ENCODE measurements around the gene RAB2B.
"Not testable (repeated sequence)": the region's sequence is repeated elsewhere in the genome, so short reads cannot be mapped to it uniquely, and the experiment has no call there.

The RAB2B gene

GRCh38 chr14:21455912-21456667 is 20.7 kb downstream of the RAB2B start, which contains the start of gene CHD8:
CHD8 (minus strand) TSS chr14:21456123; CDS start chr14:21431643, 24,480 bp downstream.
- peak; percentile 100 for DNase-seq (ENCODE audit: low read depth)
- H3K4me3 ChIP-seq (ENCODE audit: low read depth, low read length), result peak within 1 kb of the TSS; percentile 96
- TF ChIP-seq MYC (IDR thresholded peaks at IDR 0.05; ENCODE audit: low read depth, low read length) (peak; percentile 69), POLR2A (IDR thresholded peaks at IDR 0.05; ENCODE audit: extremely low read depth, insufficient read length) (peak; percentile 58)
- TF ChIP-seq, protein P1, sequence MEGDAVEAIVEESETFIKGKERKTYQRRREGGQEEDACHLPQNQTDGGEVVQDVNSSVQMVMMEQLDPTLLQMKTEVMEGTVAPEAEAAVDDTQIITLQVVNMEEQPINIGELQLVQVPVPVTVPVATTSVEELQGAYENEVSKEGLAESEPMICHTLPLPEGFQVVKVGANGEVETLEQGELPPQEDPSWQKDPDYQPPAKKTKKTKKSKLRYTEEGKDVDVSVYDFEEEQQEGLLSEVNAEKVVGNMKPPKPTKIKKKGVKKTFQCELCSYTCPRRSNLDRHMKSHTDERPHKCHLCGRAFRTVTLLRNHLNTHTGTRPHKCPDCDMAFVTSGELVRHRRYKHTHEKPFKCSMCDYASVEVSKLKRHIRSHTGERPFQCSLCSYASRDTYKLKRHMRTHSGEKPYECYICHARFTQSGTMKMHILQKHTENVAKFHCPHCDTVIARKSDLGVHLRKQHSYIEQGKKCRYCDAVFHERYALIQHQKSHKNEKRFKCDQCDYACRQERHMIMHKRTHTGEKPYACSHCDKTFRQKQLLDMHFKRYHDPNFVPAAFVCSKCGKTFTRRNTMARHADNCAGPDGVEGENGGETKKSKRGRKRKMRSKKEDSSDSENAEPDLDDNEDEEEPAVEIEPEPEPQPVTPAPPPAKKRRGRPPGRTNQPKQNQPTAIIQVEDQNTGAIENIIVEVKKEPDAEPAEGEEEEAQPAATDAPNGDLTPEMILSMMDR (IDR thresholded peaks at IDR 0.05; ENCODE audit: low read depth, low read length), result peak; percentile 49
- TF ChIP-seq, protein P2, sequence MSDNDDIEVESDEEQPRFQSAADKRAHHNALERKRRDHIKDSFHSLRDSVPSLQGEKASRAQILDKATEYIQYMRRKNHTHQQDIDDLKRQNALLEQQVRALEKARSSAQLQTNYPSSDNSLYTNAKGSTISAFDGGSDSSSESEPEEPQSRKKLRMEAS (IDR thresholded peaks at IDR 0.05; ENCODE audit: low read depth, low read length), result peak; percentile 30; the same call in 1 of the 2 replicates

DNA sequence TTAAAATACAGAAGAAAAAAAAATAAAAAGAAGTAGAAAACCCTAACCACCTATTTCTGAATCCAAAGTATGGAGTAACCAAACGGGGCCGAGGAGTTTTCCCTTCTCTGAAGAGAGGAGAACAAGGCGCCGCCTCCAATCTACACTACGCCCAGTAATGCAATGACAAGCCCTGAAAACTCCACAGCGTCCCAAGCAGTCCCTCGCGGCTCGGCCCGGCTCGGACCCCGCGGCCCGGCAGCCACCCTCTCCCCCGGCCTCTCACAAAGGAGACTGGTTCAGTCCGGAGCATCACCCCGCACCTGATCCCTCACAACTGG is 21.2 kb downstream of the RAB2B start:
- TF ChIP-seq MYC (IDR thresholded peaks at IDR 0.05; ENCODE audit: low read depth, low read length) (no peak), POLR2A (IDR thresholded peaks at IDR 0.05; ENCODE audit: extremely low read depth, insufficient read length) (no peak)
- TF ChIP-seq, protein P1 (IDR thresholded peaks at IDR 0.05; ENCODE audit: low read depth, low read length), result no peak
- TF ChIP-seq, protein P2 (IDR thresholded peaks at IDR 0.05; ENCODE audit: low read depth, low read length), result no peak
- peak overlapping the region; percentile 96 for H3K4me3 ChIP-seq (ENCODE audit: low read depth, low read length)
- DNase-seq (ENCODE audit: low read depth), result no peak

GRCh38 chr14:21454843-21455544 is 21.8 kb downstream of the RAB2B start:
- peak; percentile 8 for DNase-seq (ENCODE audit: low read depth)
- TF ChIP-seq POLR2A (IDR thresholded peaks at IDR 0.05; ENCODE audit: extremely low read depth, insufficient read length) (no peak), MYC (IDR thresholded peaks at IDR 0.05; ENCODE audit: low read depth, low read length) (no peak)
- TF ChIP-seq, protein P1 (IDR thresholded peaks at IDR 0.05; ENCODE audit: low read depth, low read length), result no peak
- TF ChIP-seq, protein P2 (IDR thresholded peaks at IDR 0.05; ENCODE audit: low read depth, low read length), result no peak
- H3K4me3 ChIP-seq (ENCODE audit: low read depth, low read length), result peak overlapping the region; percentile 96

GRCh38 chr14:21449899-21450216 is 26.9 kb downstream of the RAB2B start:
- no peak for TF ChIP-seq MYC (IDR thresholded peaks at IDR 0.05; ENCODE audit: low read depth, low read length)
- TF ChIP-seq POLR2A (IDR thresholded peaks at IDR 0.05; ENCODE audit: extremely low read depth, insufficient read length), result no peak
- TF ChIP-seq, protein P1 (IDR thresholded peaks at IDR 0.05; ENCODE audit: low read depth, low read length), result no peak
- TF ChIP-seq, protein P2 (IDR thresholded peaks at IDR 0.05; ENCODE audit: low read depth, low read length), result no peak
- DNase-seq (ENCODE audit: low read depth), result no peak
- no peak overlapping the region for H3K4me3 ChIP-seq (ENCODE audit: low read depth, low read length)

GRCh38 chr14:21442657-21443056 is 34.1 kb downstream of the RAB2B start:
- not testable (repeated sequence) for H3K4me3 ChIP-seq (ENCODE audit: low read depth, low read length); DNase-seq (ENCODE audit: low read depth)

DNA sequence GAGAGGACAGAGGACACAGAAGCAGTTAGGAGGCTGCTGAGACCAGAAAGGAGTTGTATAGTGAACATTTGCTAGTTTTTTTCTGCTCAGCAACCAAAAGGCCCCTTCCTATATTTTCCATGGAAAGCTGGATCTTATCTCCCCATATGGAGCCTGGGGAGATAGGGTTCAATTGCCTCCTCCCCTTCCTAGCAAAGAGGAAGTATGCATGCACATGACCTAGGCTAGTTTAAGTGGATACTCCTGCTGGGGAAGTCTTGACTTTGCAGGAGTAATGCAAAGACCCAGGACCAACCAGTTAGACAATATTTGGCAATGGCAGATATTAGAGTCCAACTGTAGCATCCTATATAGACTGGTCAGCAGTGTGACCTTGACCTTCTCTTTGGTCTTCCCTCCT is 35.9 kb downstream of the RAB2B start:
- DNase-seq (ENCODE audit: low read depth), result peak; percentile 50
- no peak for TF ChIP-seq MYC (IDR thresholded peaks at IDR 0.05; ENCODE audit: low read depth, low read length)
- TF ChIP-seq, protein P2 (IDR thresholded peaks at IDR 0.05; ENCODE audit: low read depth, low read length), result no peak
- no peak for TF ChIP-seq POLR2A (IDR thresholded peaks at IDR 0.05; ENCODE audit: extremely low read depth, insufficient read length)
- TF ChIP-seq, protein P1 (IDR thresholded peaks at IDR 0.05; ENCODE audit: low read depth, low read length), result no peak
- H3K4me3 ChIP-seq (ENCODE audit: low read depth, low read length), result no peak overlapping the region
